GM10266 (cell line): ENCODE results near the gene TRA2B.

Experiments
- DNase-seq: peaks from one replicate; pipeline ENCODE4 v3.0.0; 2012; ENCODE audit errors: extremely low spot score
- CTCF ChIP-seq: IDR thresholded peaks from 2 replicates; pipeline ENCODE4 v1.5.1; 2012; ENCODE audit warnings: mild to moderate bottlenecking, low read depth; ENCODE audit not compliant: control insufficient read depth, insufficient read depth; ENCODE audit errors: missing control alignments

Gene TRA2B

GRCh38 chr3:185978516-185978915 is 40.7 kb upstream of the TRA2B start:
- no peak for DNase-seq
- TF ChIP-seq CTCF = no peak

- TF ChIP-seq CTCF = no peak
These were observed 39.8 kb upstream of the TRA2B start for GRCh38 chr3:185977679-185978040.

GRCh38 chr3:185976977-185977678 is 39.3 kb upstream of the TRA2B start:
- DNase-seq = peak; percentile 85
- TF ChIP-seq CTCF = peak; percentile 99

More at GRCh38 chr3:185977679-185978040, 39.8 kb upstream of the TRA2B start:
- no peak for DNase-seq

- no peak for TF ChIP-seq CTCF
These were observed 38.3 kb upstream of the TRA2B start for GRCh38 chr3:185976100-185976499.

GRCh38 chr3:185971579-185971978 is 33.8 kb upstream of the TRA2B start:
- no peak for TF ChIP-seq CTCF
- DNase-seq = no peak

More at GRCh38 chr3:185976100-185976499, 38.3 kb upstream of the TRA2B start:
- no peak for DNase-seq

- no peak for DNase-seq
- TF ChIP-seq CTCF = no peak
These were observed 30.4 kb upstream of the TRA2B start for GRCh38 chr3:185968168-185968567.

GRCh38 chr3:185966655-185967054 is 28.8 kb upstream of the TRA2B start:
- DNase-seq = no peak
- no peak for TF ChIP-seq CTCF
